K562 (cell line): ENCODE data around the gene LYST. TPM values are rescaled to one million over a fixed set of nuclear protein-coding genes. Genes with fewer than 3 reads are reported as not detected.

Source experiments
- ATAC-seq: fragments of 200-7000 bp; cut with Tn5 transposase; 3 replicates; pipeline ENCODE4 v1.9.1; 2020; ENCODE audit warnings: moderate library complexity
- BruUV-seq: library from RNA; stranded (reverse); fragments of 400-500 nt; replicated peaks from 2 replicates; lab custom pipeline; 2021; lab: Mats Ljungman, UMichigan
- CTCF ChIA-PET: fragments of 300-600 bp; formaldehyde crosslinking; extraction: SDS; loops from one replicate; lab custom pipeline; 2021; ENCODE audit warnings: low intra/inter-chr PET ratio; lab: Yijun Ruan, JAX
- POLR2A ChIA-PET: fragments of 300-600, 350-650 bp; sonication (Branson Sonifier 250); formaldehyde crosslinking; extraction: SDS; loops from one replicate; lab custom pipeline; 2021; ENCODE audit warnings: antibody characterized with exemption, inconsistent platforms; lab: Yijun Ruan, JAX
- DNase-seq, 4 experiments: peaks; one replicate each; pipeline versions ENCODE4 v3.0.0 to v3.0.0-alpha.2; 2011 to 2018; ENCODE audit warnings: low spot score in 3 of 4, mixed read lengths in 3 of 4; ENCODE audit errors: extremely low read depth in 1 of 4
- FAIRE-seq: peaks from 2 replicates; lab custom pipeline; 2011; peaks lifted over from hg19 to GRCh38; lab: Jason Lieb, UNC
- H2AFZ ChIP-seq: 2 replicates; pipeline ENCODE4 v1.6.0; 2011; ENCODE audit warnings: low read depth, low read length, control low read depth, inconsistent platforms
- H3K27ac ChIP-seq: fragments of 200-600 bp; 3 replicates; pipeline ENCODE4 v1.8.0; 2011; ENCODE audit warnings: low read depth, mild to moderate bottlenecking, control low read depth, inconsistent platforms, low read length, moderate library complexity, mixed read lengths; ENCODE audit errors: extremely low read depth
- H3K27me3 ChIP-seq, 2 experiments: fragments of 300-600 bp in 1 of 2; 2 replicates in 1 of 2; 3 replicates in 1 of 2; pipeline versions ENCODE4 v1.6.0 to v1.8.0; 2011; ENCODE audit warnings: inconsistent platforms in 2 of 2, low read length in 2 of 2, mild to moderate bottlenecking in 1 of 2, mixed read lengths in 1 of 2, moderate library complexity in 1 of 2; ENCODE audit not compliant: control insufficient read depth in 2 of 2, insufficient read depth in 2 of 2
- H3K36me3 ChIP-seq: fragments of 300-600 bp; 3 replicates; pipeline ENCODE4 v1.8.0; 2011; ENCODE audit warnings: mild to moderate bottlenecking, low read length, inconsistent platforms; ENCODE audit not compliant: control insufficient read depth, insufficient read depth
- H3K4me1 ChIP-seq, 2 experiments: fragments of 200-600 bp in 1 of 2; replicated peaks in 1 of 2; 2 replicates in 1 of 2; 3 replicates in 1 of 2; pipeline versions ENCODE4 v1.5.1 to v1.8.0; 2011; ENCODE audit warnings: inconsistent platforms in 2 of 2, low read length in 2 of 2, mild to moderate bottlenecking in 1 of 2, mixed read lengths in 1 of 2, moderate library complexity in 1 of 2; ENCODE audit not compliant: control insufficient read depth in 2 of 2, insufficient read depth in 2 of 2
- H3K4me2 ChIP-seq: 2 replicates; pipeline ENCODE4 v1.6.1; 2011; ENCODE audit warnings: low read length, control low read depth, inconsistent platforms, mixed read lengths; ENCODE audit not compliant: insufficient read depth
- H3K4me3 ChIP-seq: fragments of 200-600 bp; sonication (generic), shearing (Covaris generic); 2 replicates; pipeline ENCODE4 v1.5.1; 2016; ENCODE audit warnings: control low read depth, inconsistent platforms
- H3K79me2 ChIP-seq: fragments of 200-600 bp; 3 replicates; pipeline ENCODE4 v1.8.0; 2011; ENCODE audit warnings: low read length, inconsistent platforms; ENCODE audit not compliant: control insufficient read depth, insufficient read depth
- H3K9ac ChIP-seq, 2 experiments: 2 replicates each; pipeline versions ENCODE4 v1.6.0 to v1.6.1; 2011; ENCODE audit warnings: low read depth in 2 of 2, low read length in 2 of 2, control low read depth in 1 of 2, inconsistent platforms in 1 of 2, mild to moderate bottlenecking in 1 of 2, mixed read lengths in 1 of 2; ENCODE audit not compliant: insufficient read depth in 1 of 2
- H3K9me1 ChIP-seq: one replicate; pipeline ENCODE4 v1.6.0; 2011; ENCODE audit warnings: inconsistent platforms, mild to moderate bottlenecking, low read length, moderate library complexity; ENCODE audit not compliant: control insufficient read depth, insufficient read depth
- H3K9me3 ChIP-seq: replicated peaks from 2 replicates; pipeline ENCODE4 v1.5.1; 2011; ENCODE audit warnings: low read depth, low read length, inconsistent platforms; ENCODE audit not compliant: control insufficient read depth, insufficient read depth
- H4K20me1 ChIP-seq: replicated peaks from 2 replicates; pipeline ENCODE4 v1.6.1; 2011; ENCODE audit warnings: low read length, inconsistent platforms, mixed read lengths; ENCODE audit not compliant: control insufficient read depth, insufficient read depth
- CTCF ChIP-seq, 3 experiments: IDR thresholded peaks in 2 of 3; conservative IDR thresholded peaks in 1 of 3; 2 replicates each; pipeline ENCODE4 v1.5.1; 2011 to 2012; ENCODE audit warnings: low read length in 3 of 3, mild to moderate bottlenecking in 3 of 3, control low read depth in 2 of 3, improper control_type of control experiment in 1 of 3, inconsistent platforms in 1 of 3, low read depth in 1 of 3, mixed read lengths in 1 of 3, moderate library complexity in 1 of 3; ENCODE audit not compliant: insufficient read depth in 2 of 3
- MAZ ChIP-seq, 2 experiments: fragments of 450-650 bp in 1 of 2; sonication (generic) in 1 of 2; formaldehyde crosslinking; IDR thresholded peaks in 1 of 2; conservative IDR thresholded peaks in 1 of 2; 2 replicates each; pipeline versions ENCODE4 v1.4.0 to v1.5.0; 2020; ENCODE audit warnings: mild to moderate bottlenecking in 1 of 2, missing genetic modification reagents in 1 of 2
- RAD21 ChIP-seq, 2 experiments: fragments of 250-450 bp in 1 of 2; fragments of 450-650 bp in 1 of 2; sonication (Bioruptor Pico) in 1 of 2; formaldehyde crosslinking in 1 of 2; IDR thresholded peaks in 1 of 2; conservative IDR thresholded peaks in 1 of 2; 2 replicates each; pipeline versions ENCODE4 v1.4.0 to v1.8.0; 2020 to 2022; ENCODE audit warnings: mild to moderate bottlenecking in 2 of 2, moderate library complexity in 1 of 2
- WGBS: fragments of 100-300 bp; shearing (Covaris generic); methylation state at CpG from one replicate; pipeline ENCODE4 v1.1.6; 2016; ENCODE audit warnings: low coverage, mixed read lengths; ENCODE audit not compliant: insufficient coverage; ENCODE audit errors: missing lambda C conversion rate; 5-methylcytosine and 5-hydroxymethylcytosine counted together
- in situ Hi-C: fragments of 300-500 bp; cut with MboI; formaldehyde crosslinking; loops from 4 replicates; pipeline ENCODE4 v1.15.0; 2018; ENCODE audit warnings: inconsistent platforms, mixed read lengths
- intact Hi-C: fragments of 100-400 bp; cut with micrococcal nuclease; formaldehyde crosslinking; loops from 2 replicates; pipeline ENCODE4 v1.14.2; 2022
- polyA plus RNA-seq, 8 experiments: library from polyadenylated mRNA; depleted of rRNA in 4 of 8; stranded (reverse) in 5 of 8; unstranded in 3 of 8; fragments of >200 nt; fragmentation: Nextera tagmentation in 2 of 8; fragmentation: Illumina TruSeq in 1 of 8; extraction: Ambion mirVana in 2 of 8; extraction: Trizol in 1 of 8; gene quantifications; 2 replicates each; pipeline versions ENCODE4 v1.2.1 to v1.2.3, GENCODE V29; 2011 to 2014; ENCODE audit warnings: inconsistent platforms in 1 of 8, missing spikeins in 1 of 8
- total RNA-seq, 7 experiments: library from RNA; depleted of rRNA in 6 of 7; stranded (reverse); fragments of >200 nt in 6 of 7; fragmentation: Illumina TruSeq in 2 of 7; extraction: Trizol in 2 of 7; gene quantifications; 2 replicates each; pipeline versions ENCODE4 v1.2.1 to v1.2.3, GENCODE V29; 2011 to 2021; ENCODE audit warnings: low replicate concordance in 1 of 7
- TF ChIP-seq, protein P1 (sequence below): conservative IDR thresholded peaks from 2 replicates; pipeline ENCODE4 v1.6.1; 2011; ENCODE audit warnings: low read depth, mild to moderate bottlenecking, low read length; ENCODE audit not compliant: control insufficient read depth

The LYST gene
- total and polyA plus RNA-seq, 9 of the 15 experiments (the other 6 are each of a cell fraction or from before 2014, with no cell fraction given) = 0.73 to 2.4 (median 1.4) TPM

DNA sequence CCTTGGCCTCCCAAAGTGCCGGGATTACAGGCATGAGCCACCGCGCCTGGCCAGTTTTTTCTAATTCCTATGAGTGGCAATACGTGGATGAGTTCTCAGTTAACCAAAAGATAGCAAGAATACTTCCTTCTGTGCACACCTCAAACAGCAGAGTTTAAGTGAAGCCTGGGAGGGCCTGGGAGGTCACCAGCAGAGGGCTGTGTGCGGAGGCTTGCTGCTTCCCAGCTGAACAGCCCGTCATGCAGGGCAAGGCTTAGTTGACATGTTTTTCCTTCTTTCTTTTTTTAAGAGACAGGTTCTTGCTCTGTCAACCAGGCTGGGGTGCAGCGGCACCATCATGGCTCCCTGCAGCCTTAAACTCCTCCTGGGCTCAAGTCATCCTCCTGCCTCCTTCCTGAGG, 234.9 kb downstream of the LYST start:
- H3K27ac ChIP-seq = no peak overlapping the region
- peak in 2 of 3 experiments; percentile 5 to 10; a peak in 1 of 6 replicates for TF ChIP-seq CTCF (IDR thresholded peaks at IDR 0.05 in 2 of 3, conservative IDR thresholded peaks at IDR 0.05 in 1 of 3; ENCODE audit: insufficient read depth in 2 of 3, low read depth in 1 of 3, low read length in 3 of 3)
- 0 out of 4 replicates have a peak, but pooled peaks of 1 of the 2 experiments have one; percentile 4 for TF ChIP-seq RAD21 (CRISPR knock-in tag; conservative IDR thresholded peaks at IDR 0.05 in 1 of 2, IDR thresholded peaks at IDR 0.05 in 1 of 2)
- no peak for TF ChIP-seq MAZ (CRISPR knock-in tag; conservative IDR thresholded peaks at IDR 0.05 in 1 of 2, IDR thresholded peaks at IDR 0.05 in 1 of 2)
- TF ChIP-seq, protein P1, sequence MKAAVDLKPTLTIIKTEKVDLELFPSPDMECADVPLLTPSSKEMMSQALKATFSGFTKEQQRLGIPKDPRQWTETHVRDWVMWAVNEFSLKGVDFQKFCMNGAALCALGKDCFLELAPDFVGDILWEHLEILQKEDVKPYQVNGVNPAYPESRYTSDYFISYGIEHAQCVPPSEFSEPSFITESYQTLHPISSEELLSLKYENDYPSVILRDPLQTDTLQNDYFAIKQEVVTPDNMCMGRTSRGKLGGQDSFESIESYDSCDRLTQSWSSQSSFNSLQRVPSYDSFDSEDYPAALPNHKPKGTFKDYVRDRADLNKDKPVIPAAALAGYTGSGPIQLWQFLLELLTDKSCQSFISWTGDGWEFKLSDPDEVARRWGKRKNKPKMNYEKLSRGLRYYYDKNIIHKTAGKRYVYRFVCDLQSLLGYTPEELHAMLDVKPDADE = no peak
- H3K36me3 ChIP-seq = no peaks in the 10 kb centered on the region
- BruUV-seq = no TSS peak
- POLR2A ChIA-PET = interaction anchor here (0.8 kb wide), 1 partner anchor 12 kb away, joined by 5 read pairs; no protein-coding TSS in a partner anchor
- ATAC-seq (peak; percentile 67), FAIRE-seq (no peak), DNase-seq (no peak)
- H3K9me3 ChIP-seq = no peaks in the 10 kb centered on the region
- H4K20me1 ChIP-seq = no peaks in the 10 kb centered on the region; the same call in 1 of the 2 replicates
- in situ Hi-C loops = no loop called here
- H3K79me2 ChIP-seq = no peaks in the 10 kb centered on the region
- no peak overlapping the region for H2AFZ ChIP-seq
- 1% methylated on average over 7 of the region's 7 CpGs for WGBS
- CTCF ChIA-PET = no interaction called here
- H3K27me3 ChIP-seq = peaks cover 43 to 81% of the 10 kb centered on the region in 2 experiments
- no peaks in the 10 kb centered on the region for H3K9me1 ChIP-seq
- no peak overlapping the region for H3K9ac ChIP-seq
- no peak overlapping the region for H3K4me2 ChIP-seq
- H3K4me1 ChIP-seq = no peaks in the 10 kb centered on the region
- H3K4me3 ChIP-seq = no peak overlapping the region
- intact Hi-C loops = no loop called here
